WTC11 (cell line): ENCODE data around the gene TFAP2E. TPM values are rescaled to one million over a fixed set of nuclear protein-coding genes. Genes with fewer than 3 reads are reported as not detected.

Experiments used
- AFF4 ChIP-seq: sonication (generic); formaldehyde crosslinking; IDR thresholded peaks from 2 replicates; pipeline ENCODE4 v1.8.1; 2023; ENCODE audit warnings: mild to moderate bottlenecking, missing genetic modification reagents, borderline replicate concordance
- AR ChIP-seq: fragments of 250-450 bp; sonication (Bioruptor Pico); IDR thresholded peaks from 2 replicates; pipeline ENCODE4 v1.9.0; 2021; ENCODE audit warnings: mild to moderate bottlenecking
- CBFB ChIP-seq: sonication (generic); formaldehyde crosslinking; IDR thresholded peaks from 2 replicates; pipeline ENCODE4 v1.8.1; 2022; ENCODE audit warnings: mild to moderate bottlenecking, low read depth, missing genetic modification reagents
- CDX4 ChIP-seq: fragments of 250-450 bp; sonication (Bioruptor Pico); IDR thresholded peaks from 2 replicates; pipeline ENCODE4 v1.9.0; 2021; ENCODE audit warnings: moderate library complexity, mild to moderate bottlenecking, inconsistent platforms, borderline replicate concordance
- CREB1 ChIP-seq: sonication (generic); formaldehyde crosslinking; IDR thresholded peaks from 2 replicates; pipeline ENCODE4 v1.8.0; 2023; ENCODE audit warnings: mild to moderate bottlenecking, missing genetic modification reagents
- CREM ChIP-seq: sonication (generic); formaldehyde crosslinking; IDR thresholded peaks from 2 replicates; pipeline ENCODE4 v1.8.1; 2022; ENCODE audit warnings: mild to moderate bottlenecking, missing genetic modification reagents, moderate library complexity
- FOXK1 ChIP-seq: sonication (generic); formaldehyde crosslinking; IDR thresholded peaks from 2 replicates; pipeline ENCODE4 v1.8.0; 2022; ENCODE audit warnings: mild to moderate bottlenecking, moderate library complexity, missing genetic modification reagents
- FOXP1 ChIP-seq: sonication (generic); formaldehyde crosslinking; IDR thresholded peaks from 2 replicates; pipeline ENCODE4 v1.8.0; 2022; ENCODE audit warnings: missing genetic modification reagents, mild to moderate bottlenecking, moderate library complexity, borderline replicate concordance
- FOXP4 ChIP-seq: sonication (generic); formaldehyde crosslinking; IDR thresholded peaks from 2 replicates; pipeline ENCODE4 v1.8.0; 2022; ENCODE audit warnings: mild to moderate bottlenecking, missing genetic modification reagents
- GRHL2 ChIP-seq: fragments of 250-450 bp; sonication (Bioruptor Pico); IDR thresholded peaks from 2 replicates; pipeline ENCODE4 v1.8.0; 2022; ENCODE audit warnings: mild to moderate bottlenecking, moderate library complexity; ENCODE audit not compliant: insufficient replicate concordance, severe bottlenecking
- KAT7 ChIP-seq: sonication (generic); formaldehyde crosslinking; IDR thresholded peaks from 2 replicates; pipeline ENCODE4 v1.8.1; 2023; ENCODE audit warnings: missing genetic modification reagents, mild to moderate bottlenecking, borderline replicate concordance
- NR1H2 ChIP-seq: sonication (generic); formaldehyde crosslinking; IDR thresholded peaks from 2 replicates; pipeline ENCODE4 v1.9.0; 2021; ENCODE audit warnings: mild to moderate bottlenecking, moderate library complexity, missing genetic modification reagents
- SMAD4 ChIP-seq: sonication (generic); formaldehyde crosslinking; IDR thresholded peaks from 2 replicates; pipeline ENCODE4 v1.8.0; 2022; ENCODE audit warnings: mild to moderate bottlenecking, missing genetic modification reagents
- TP53 ChIP-seq: sonication (generic); formaldehyde crosslinking; IDR thresholded peaks from 2 replicates; pipeline ENCODE4 v1.8.1; 2023; ENCODE audit warnings: mild to moderate bottlenecking, missing genetic modification reagents
- ZNF138 ChIP-seq: sonication (generic); formaldehyde crosslinking; conservative IDR thresholded peaks from 2 replicates; pipeline ENCODE4 v1.8.1; 2022; ENCODE audit warnings: mild to moderate bottlenecking, moderate library complexity, missing genetic modification reagents
- ZNF219 ChIP-seq: sonication (generic); formaldehyde crosslinking; IDR thresholded peaks from 2 replicates; pipeline ENCODE4 v1.8.0; 2023; ENCODE audit warnings: missing genetic modification reagents, mild to moderate bottlenecking, borderline replicate concordance
- ZNF263 ChIP-seq: sonication (generic); formaldehyde crosslinking; IDR thresholded peaks from 2 replicates; pipeline ENCODE4 v1.8.1; 2022; ENCODE audit warnings: low read depth, mild to moderate bottlenecking, moderate library complexity, missing genetic modification reagents
- ZNF317 ChIP-seq: sonication (generic); formaldehyde crosslinking; IDR thresholded peaks from 2 replicates; pipeline ENCODE4 v1.8.1; 2023; ENCODE audit warnings: low read depth, mild to moderate bottlenecking, moderate library complexity, missing genetic modification reagents, borderline replicate concordance
- ZNF423 ChIP-seq: fragments of 250-450 bp; sonication (Bioruptor Pico); IDR thresholded peaks from 2 replicates; pipeline ENCODE4 v2.1.2; 2022; ENCODE audit warnings: mild to moderate bottlenecking, moderate library complexity
- ZSCAN18 ChIP-seq: fragments of 250-450 bp; sonication (Bioruptor Pico); IDR thresholded peaks from 2 replicates; pipeline ENCODE4 v2.1.2; 2022; ENCODE audit warnings: mild to moderate bottlenecking, moderate library complexity
- total RNA-seq: library from RNA; stranded (reverse); gene quantifications from 3 replicates; pipeline ENCODE4 v1.2.3, GENCODE V29; 2021
- TF ChIP-seq, protein P1 (sequence below): sonication (generic); formaldehyde crosslinking; IDR thresholded peaks from 2 replicates; pipeline ENCODE4 v1.8.0; 2023; ENCODE audit warnings: mild to moderate bottlenecking, missing genetic modification reagents
- TF ChIP-seq, protein P2 (sequence below): sonication (generic); formaldehyde crosslinking; conservative IDR thresholded peaks from 2 replicates; pipeline ENCODE4 v1.8.1; 2023; ENCODE audit warnings: mild to moderate bottlenecking, low read depth, missing genetic modification reagents, moderate library complexity

TFAP2E gene
- total RNA-seq, 1 experiment from 2014 or later: 1.7 TPM

DNA sequence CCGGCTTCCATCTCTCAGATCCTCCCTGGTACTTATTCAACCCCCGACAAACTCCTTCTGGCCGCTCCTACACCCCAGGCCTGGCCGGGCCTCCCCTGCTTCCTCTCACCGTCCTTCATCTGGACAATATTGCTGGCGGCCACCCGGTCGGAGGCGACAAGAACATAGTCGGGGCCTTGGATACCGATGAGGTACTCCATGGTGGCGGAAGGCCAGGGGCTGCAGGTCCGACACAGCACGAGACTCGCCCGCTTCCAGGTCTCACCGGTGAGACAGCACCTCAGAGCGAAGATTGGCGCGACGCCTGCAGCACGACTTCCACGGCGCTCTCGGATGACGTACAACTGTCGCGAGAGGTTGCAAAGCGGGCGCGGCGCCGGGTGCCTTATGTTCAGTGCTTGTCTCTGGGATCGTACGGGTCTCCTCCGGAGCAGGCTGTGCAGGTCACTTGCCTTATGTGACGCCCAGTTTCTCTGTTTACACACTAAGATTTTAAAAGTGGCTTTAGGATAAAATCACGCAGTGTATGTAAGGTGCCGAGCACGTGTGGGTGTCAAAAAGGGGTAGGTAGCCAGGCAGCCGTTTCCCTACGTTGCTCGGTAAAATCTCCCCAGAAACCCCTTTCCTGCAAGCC, 68.2 kb downstream of the TFAP2E start, which contains the start of gene PSMB2 (continued):
- no peak for TF ChIP-seq CBFB (CRISPR knock-in tag)
- TF ChIP-seq KAT7 (CRISPR knock-in tag): no peak
- no peak for TF ChIP-seq CDX4 (CRISPR knock-in tag)
- TF ChIP-seq CREB1 (CRISPR knock-in tag): peak; percentile 78
- TF ChIP-seq, protein P1, sequence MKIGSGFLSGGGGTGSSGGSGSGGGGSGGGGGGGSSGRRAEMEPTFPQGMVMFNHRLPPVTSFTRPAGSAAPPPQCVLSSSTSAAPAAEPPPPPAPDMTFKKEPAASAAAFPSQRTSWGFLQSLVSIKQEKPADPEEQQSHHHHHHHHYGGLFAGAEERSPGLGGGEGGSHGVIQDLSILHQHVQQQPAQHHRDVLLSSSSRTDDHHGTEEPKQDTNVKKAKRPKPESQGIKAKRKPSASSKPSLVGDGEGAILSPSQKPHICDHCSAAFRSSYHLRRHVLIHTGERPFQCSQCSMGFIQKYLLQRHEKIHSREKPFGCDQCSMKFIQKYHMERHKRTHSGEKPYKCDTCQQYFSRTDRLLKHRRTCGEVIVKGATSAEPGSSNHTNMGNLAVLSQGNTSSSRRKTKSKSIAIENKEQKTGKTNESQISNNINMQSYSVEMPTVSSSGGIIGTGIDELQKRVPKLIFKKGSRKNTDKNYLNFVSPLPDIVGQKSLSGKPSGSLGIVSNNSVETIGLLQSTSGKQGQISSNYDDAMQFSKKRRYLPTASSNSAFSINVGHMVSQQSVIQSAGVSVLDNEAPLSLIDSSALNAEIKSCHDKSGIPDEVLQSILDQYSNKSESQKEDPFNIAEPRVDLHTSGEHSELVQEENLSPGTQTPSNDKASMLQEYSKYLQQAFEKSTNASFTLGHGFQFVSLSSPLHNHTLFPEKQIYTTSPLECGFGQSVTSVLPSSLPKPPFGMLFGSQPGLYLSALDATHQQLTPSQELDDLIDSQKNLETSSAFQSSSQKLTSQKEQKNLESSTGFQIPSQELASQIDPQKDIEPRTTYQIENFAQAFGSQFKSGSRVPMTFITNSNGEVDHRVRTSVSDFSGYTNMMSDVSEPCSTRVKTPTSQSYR: no peak
- TF ChIP-seq, protein P2, sequence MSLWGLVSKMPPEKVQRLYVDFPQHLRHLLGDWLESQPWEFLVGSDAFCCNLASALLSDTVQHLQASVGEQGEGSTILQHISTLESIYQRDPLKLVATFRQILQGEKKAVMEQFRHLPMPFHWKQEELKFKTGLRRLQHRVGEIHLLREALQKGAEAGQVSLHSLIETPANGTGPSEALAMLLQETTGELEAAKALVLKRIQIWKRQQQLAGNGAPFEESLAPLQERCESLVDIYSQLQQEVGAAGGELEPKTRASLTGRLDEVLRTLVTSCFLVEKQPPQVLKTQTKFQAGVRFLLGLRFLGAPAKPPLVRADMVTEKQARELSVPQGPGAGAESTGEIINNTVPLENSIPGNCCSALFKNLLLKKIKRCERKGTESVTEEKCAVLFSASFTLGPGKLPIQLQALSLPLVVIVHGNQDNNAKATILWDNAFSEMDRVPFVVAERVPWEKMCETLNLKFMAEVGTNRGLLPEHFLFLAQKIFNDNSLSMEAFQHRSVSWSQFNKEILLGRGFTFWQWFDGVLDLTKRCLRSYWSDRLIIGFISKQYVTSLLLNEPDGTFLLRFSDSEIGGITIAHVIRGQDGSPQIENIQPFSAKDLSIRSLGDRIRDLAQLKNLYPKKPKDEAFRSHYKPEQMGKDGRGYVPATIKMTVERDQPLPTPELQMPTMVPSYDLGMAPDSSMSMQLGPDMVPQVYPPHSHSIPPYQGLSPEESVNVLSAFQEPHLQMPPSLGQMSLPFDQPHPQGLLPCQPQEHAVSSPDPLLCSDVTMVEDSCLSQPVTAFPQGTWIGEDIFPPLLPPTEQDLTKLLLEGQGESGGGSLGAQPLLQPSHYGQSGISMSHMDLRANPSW (CRISPR knock-in tag): no peak
- no peak for TF ChIP-seq AR
- no peak for TF ChIP-seq AFF4 (CRISPR knock-in tag)
- TF ChIP-seq ZNF317: no peak
- peak; percentile 98 for TF ChIP-seq CREM
- no peak for TF ChIP-seq TP53 (CRISPR knock-in tag)
- TF ChIP-seq ZNF423 (CRISPR knock-in tag): no peak
- TF ChIP-seq ZNF138 (CRISPR knock-in tag): no peak
- no peak for TF ChIP-seq GRHL2 (CRISPR knock-in tag)
- TF ChIP-seq NR1H2 (CRISPR knock-in tag): no peak
- TF ChIP-seq ZNF263 (CRISPR knock-in tag): no peak
- no peak for TF ChIP-seq ZSCAN18 (CRISPR knock-in tag)
- no peak for TF ChIP-seq SMAD4 (CRISPR knock-in tag)
- 0 out of 2 replicates have a peak, but pooled peaks have one; percentile 66 for TF ChIP-seq ZNF219
- peak; percentile 96 for TF ChIP-seq FOXK1
- peak; percentile 86; the same call in 1 of the 2 replicates for TF ChIP-seq FOXP1 (CRISPR knock-in tag)
- TF ChIP-seq FOXP4 (CRISPR knock-in tag): no peak
